Nephron (organoid): ENCODE results near the gene PDCD4.

Experiments
- H3K27ac Mint-ChIP-seq, 3 experiments: 2 replicates each; pipeline ENCODE4 v1.8.0; 2020; ENCODE audit warnings: mixed read lengths in 3 of 3, mild to moderate bottlenecking in 2 of 3, moderate library complexity in 1 of 3
- H3K27me3 Mint-ChIP-seq: 2 replicates; pipeline ENCODE4 v1.8.0; 2021; ENCODE audit warnings: low read depth, mild to moderate bottlenecking, moderate library complexity, mixed read lengths
- H3K36me3 Mint-ChIP-seq: 2 replicates; pipeline ENCODE4 v1.8.0; 2020; ENCODE audit warnings: low read depth, mixed read lengths
- H3K4me1 Mint-ChIP-seq: 2 replicates; pipeline ENCODE4 v1.8.0; 2020; ENCODE audit warnings: mixed read lengths
- H3K4me3 Mint-ChIP-seq, 3 experiments: 2 replicates each; pipeline ENCODE4 v1.8.0; 2020; ENCODE audit warnings: mild to moderate bottlenecking in 3 of 3, mixed read lengths in 3 of 3, moderate library complexity in 2 of 3
- H3K9me3 Mint-ChIP-seq: 2 replicates; pipeline ENCODE4 v1.8.0; 2020; ENCODE audit warnings: mixed read lengths
- CTCF ChIP-seq, 3 experiments: fragments of 200-600 bp; sonication (generic); IDR thresholded peaks; one replicate each; pipeline ENCODE4 v1.5.0; 2021; ENCODE audit warnings: antibody characterized with exemption in 3 of 3; ENCODE audit not compliant: unreplicated experiment in 3 of 3

PDCD4 gene

GRCh38 chr10:110837418-110838171, 34.1 kb upstream of the PDCD4 start:
- Mint-ChIP-seq H3K36me3 (no peaks in the 10 kb centered on the region), H3K27me3 (peaks cover 3% of the 10 kb centered on the region), H3K4me1 (peaks cover 60% of the 10 kb centered on the region)

GRCh38 chr10:110840225-110840922, 31.4 kb upstream of the PDCD4 start:
- H3K9me3 Mint-ChIP-seq, result no peaks in the 10 kb centered on the region
- no peaks in the 10 kb centered on the region for H3K36me3 Mint-ChIP-seq
- H3K4me3 Mint-ChIP-seq, result no peak overlapping the region
- no peak for TF ChIP-seq CTCF (IDR thresholded peaks at IDR 0.05; ENCODE audit: unreplicated experiment in 3 of 3)
- peaks cover 3% of the 10 kb centered on the region for H3K27me3 Mint-ChIP-seq
- peaks cover 57% of the 10 kb centered on the region for H3K4me1 Mint-ChIP-seq
- no peak overlapping the region for H3K27ac Mint-ChIP-seq

More at GRCh38 chr10:110837418-110838171, 34.1 kb upstream of the PDCD4 start:
- H3K4me3 Mint-ChIP-seq, result no peak overlapping the region
- H3K9me3 Mint-ChIP-seq, result no peaks in the 10 kb centered on the region
- TF ChIP-seq CTCF (IDR thresholded peaks at IDR 0.05; ENCODE audit: unreplicated experiment in 3 of 3), result no peak
- H3K27ac Mint-ChIP-seq, result peak overlapping the region; percentile 81 to 89 (median 87)

DNA sequence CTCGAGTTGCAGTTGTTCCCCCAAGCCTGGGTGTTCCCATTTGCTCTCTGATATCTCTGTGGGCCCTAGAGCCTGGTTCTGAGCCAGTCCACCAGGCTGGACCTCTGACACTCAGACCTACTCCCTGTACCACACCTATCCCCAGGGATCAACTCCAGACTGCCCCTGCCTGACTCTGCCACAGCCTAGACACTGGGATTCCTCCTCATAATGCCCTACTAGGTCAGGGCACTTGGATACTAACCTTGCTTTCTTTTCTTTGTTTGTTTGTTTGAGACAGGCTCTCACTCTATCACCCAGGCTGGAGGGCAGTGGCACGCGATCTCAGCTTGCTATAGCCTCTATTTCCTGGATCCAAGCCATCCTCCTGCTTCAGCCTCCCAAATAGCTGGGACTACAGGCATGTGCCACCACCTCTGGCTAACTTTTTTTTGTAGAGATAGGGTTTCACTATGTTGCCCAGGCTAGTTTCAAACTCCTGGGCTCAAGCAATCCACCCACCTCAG, 30.8 kb upstream of the PDCD4 start:
- TF ChIP-seq CTCF (IDR thresholded peaks at IDR 0.05; ENCODE audit: unreplicated experiment in 3 of 3), result no peak
- Mint-ChIP-seq H3K27me3 (peaks cover 3% of the 10 kb centered on the region), H3K4me3 (no peak overlapping the region), H3K36me3 (no peaks in the 10 kb centered on the region), H3K4me1 (peaks cover 54% of the 10 kb centered on the region), H3K9me3 (no peaks in the 10 kb centered on the region), H3K27ac (peak overlapping the region in 1 of 3 experiments; percentile 65)

- H3K27me3 Mint-ChIP-seq, result peaks cover 3% of the 10 kb centered on the region
- no peak for TF ChIP-seq CTCF (IDR thresholded peaks at IDR 0.05; ENCODE audit: unreplicated experiment in 3 of 3)
- H3K27ac Mint-ChIP-seq, result peak overlapping the region; percentile 8 to 73 (median 52)
- no peak overlapping the region for H3K4me3 Mint-ChIP-seq
- peaks cover 54% of the 10 kb centered on the region for H3K4me1 Mint-ChIP-seq
- H3K9me3 Mint-ChIP-seq, result no peaks in the 10 kb centered on the region
- H3K36me3 Mint-ChIP-seq, result no peaks in the 10 kb centered on the region
Observed at GRCh38 chr10:110841767-110842267, 29.9 kb upstream of the PDCD4 start.

DNA sequence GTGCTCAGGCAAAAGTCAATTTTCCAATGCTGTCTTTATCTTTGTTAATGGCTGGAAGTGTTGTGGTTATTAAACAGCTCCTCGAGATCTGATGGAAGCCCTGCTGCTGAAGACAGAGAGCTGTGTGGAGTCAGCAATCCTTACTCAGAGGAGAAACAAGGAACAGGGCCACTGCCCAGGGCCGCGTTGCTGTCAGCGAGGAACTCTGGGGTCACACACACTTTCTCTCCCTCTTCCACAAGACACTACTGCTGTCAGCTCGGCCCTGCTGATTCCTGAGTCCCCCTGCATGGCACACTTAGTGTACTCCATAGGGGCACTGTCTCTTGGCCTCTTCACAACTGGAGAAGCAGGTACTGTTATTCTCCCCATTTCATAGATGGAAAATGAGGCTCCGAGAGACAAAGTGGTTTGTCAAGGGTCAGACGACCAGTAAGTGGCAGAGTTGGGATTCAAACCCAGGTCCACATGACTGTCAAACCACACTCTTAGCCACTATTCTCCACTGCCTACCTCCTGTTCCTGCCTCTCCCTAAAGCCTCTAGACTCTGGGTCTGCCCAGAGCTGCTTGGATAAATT, 29.3 kb upstream of the PDCD4 start:
- H3K4me3 Mint-ChIP-seq, result no peak overlapping the region
- no peaks in the 10 kb centered on the region for H3K36me3 Mint-ChIP-seq
- peaks cover 54% of the 10 kb centered on the region for H3K4me1 Mint-ChIP-seq

More for the DNA sequence above, 29.3 kb upstream of the PDCD4 start:
- peak overlapping the region; percentile 8 to 73 (median 52) for H3K27ac Mint-ChIP-seq
- peaks cover 3% of the 10 kb centered on the region for H3K27me3 Mint-ChIP-seq
- no peaks in the 10 kb centered on the region for H3K9me3 Mint-ChIP-seq
- no peak for TF ChIP-seq CTCF (IDR thresholded peaks at IDR 0.05; ENCODE audit: unreplicated experiment in 3 of 3)
